Measurements from ENCODE around the gene CFAP58.

- TF ChIP-seq REST (IDR thresholded peaks at IDR 0.05; ENCODE audit: insufficient read depth in 1 of 2, low read depth in 2 of 2, low read length in 2 of 2): no peak
- TF ChIP-seq TAF1 (IDR thresholded peaks at IDR 0.05; ENCODE audit: borderline replicate concordance, insufficient read depth, low read length): no peak
Observed at GRCh38 chr10:104324931-104325330, 28.7 kb upstream of the CFAP58 start.
